SK-MEL-5 (cell line): ENCODE data around the gene DPP9. TPM values are rescaled to one million over a fixed set of nuclear protein-coding genes. Genes with fewer than 3 reads are reported as not detected.
"Not testable (repeated sequence)": the region's sequence is repeated elsewhere in the genome, so short reads cannot be mapped to it uniquely, and the experiment has no call there.

Experiments used
- DNase-seq: peaks from one replicate; pipeline ENCODE4 v3.0.0-alpha.2; 2016; ENCODE audit warnings: low read depth, low spot score
- in situ Hi-C: cut with HindIII; loops from 2 replicates; pipeline ENCODE4 v1.10.0; 2016; ENCODE audit warnings: low sequenced_read_pairs, high pct_unique_total_duplicates, low pct_unique_long_range_greater_than_20kb
- total RNA-seq: library from RNA; depleted of rRNA; stranded (reverse); fragments of >200 nt; shearing (Covaris generic); gene quantifications from 2 replicates; pipeline ENCODE4 v1.2.3, GENCODE V29; 2014

Gene DPP9
- total RNA-seq, 1 experiment from 2014 or later: 34.4 TPM

GRCh38 chr19:4715529-4716221 is 8.0 kb downstream of the DPP9 start:
- no peak for DNase-seq
- in situ Hi-C loops: no loop called here

GRCh38 chr19:4715178-4715528 is 8.5 kb downstream of the DPP9 start:
- DNase-seq, in situ Hi-C loops: not testable (repeated sequence)

- no peak for DNase-seq
- in situ Hi-C loops: no loop called here
These were observed 9.6 kb downstream of the DPP9 start for GRCh38 chr19:4714016-4714415.

GRCh38 chr19:4713384-4713951 is 10.2 kb downstream of the DPP9 start:
- no peak for DNase-seq
- in situ Hi-C loops: no loop called here

GRCh38 chr19:4712771-4713170 is 10.9 kb downstream of the DPP9 start:
- in situ Hi-C loops: no loop called here
- no peak for DNase-seq

GRCh38 chr19:4711211-4711610 is 12.4 kb downstream of the DPP9 start:
- in situ Hi-C loops: no loop called here

GRCh38 chr19:4710281-4710600 is 13.4 kb downstream of the DPP9 start:
- DNase-seq: no peak
- in situ Hi-C loops: no loop called here

More at GRCh38 chr19:4711211-4711610, 12.4 kb downstream of the DPP9 start:
- no peak for DNase-seq

GRCh38 chr19:4709440-4710280 is 14.0 kb downstream of the DPP9 start:
- in situ Hi-C loops: no loop called here

GRCh38 chr19:4707956-4708650 is 15.5 kb downstream of the DPP9 start:
- DNase-seq: no peak
- in situ Hi-C loops: no loop called here

More at GRCh38 chr19:4709440-4710280, 14.0 kb downstream of the DPP9 start:
- no peak for DNase-seq

- DNase-seq: no peak
- in situ Hi-C loops: no loop called here
These were observed 16.3 kb downstream of the DPP9 start for GRCh38 chr19:4707322-4707721.

- DNase-seq: no peak
- in situ Hi-C loops: no loop called here
These were observed 18.1 kb downstream of the DPP9 start for GRCh38 chr19:4705413-4706131.

GRCh38 chr19:4704317-4704673 is 19.3 kb downstream of the DPP9 start:
- in situ Hi-C loops: no loop called here
- DNase-seq: no peak

GRCh38 chr19:4703671-4704316 is 19.8 kb downstream of the DPP9 start:
- no peak for DNase-seq
- in situ Hi-C loops: no loop called here

GRCh38 chr19:4702764-4703163 is 20.9 kb downstream of the DPP9 start:
- no peak for DNase-seq
- in situ Hi-C loops: no loop called here

GRCh38 chr19:4701557-4701956 is 22.1 kb downstream of the DPP9 start:
- in situ Hi-C loops: no loop called here
- no peak for DNase-seq

- DNase-seq: no peak
- in situ Hi-C loops: no loop called here
These were observed 23.0 kb downstream of the DPP9 start for GRCh38 chr19:4700693-4700970.

- in situ Hi-C loops: no loop called here
- no peak for DNase-seq
These were observed 23.6 kb downstream of the DPP9 start for GRCh38 chr19:4699826-4700692.
